GM18951 (cell line): ENCODE data around the gene SEC16A.

Source experiments
- POLR2A ChIP-seq: IDR thresholded peaks from 4 replicates; pipeline ENCODE4 v1.6.1; 2011; ENCODE audit warnings: mild to moderate bottlenecking; ENCODE audit not compliant: insufficient read length, insufficient read depth; ENCODE audit errors: extremely low read depth
- in situ Hi-C: fragments of 300-500 bp; cut with MboI; formaldehyde crosslinking; loops from one replicate; pipeline ENCODE4 v1.12.0; 2022; ENCODE audit warnings: low sequenced_read_pairs, mixed read lengths, inconsistent platforms; ENCODE audit not compliant: unreplicated experiment

SEC16A gene

GRCh38 chr9:136514022-136514714, 31.3 kb upstream of the SEC16A start:
- in situ Hi-C loops = no loop called here
- no peak for TF ChIP-seq POLR2A

GRCh38 chr9:136513191-136513590, 30.4 kb upstream of the SEC16A start:
- TF ChIP-seq POLR2A = no peak
- in situ Hi-C loops = no loop called here

GRCh38 chr9:136512651-136513071, 29.8 kb upstream of the SEC16A start:
- in situ Hi-C loops = no loop called here
- no peak for TF ChIP-seq POLR2A

DNA sequence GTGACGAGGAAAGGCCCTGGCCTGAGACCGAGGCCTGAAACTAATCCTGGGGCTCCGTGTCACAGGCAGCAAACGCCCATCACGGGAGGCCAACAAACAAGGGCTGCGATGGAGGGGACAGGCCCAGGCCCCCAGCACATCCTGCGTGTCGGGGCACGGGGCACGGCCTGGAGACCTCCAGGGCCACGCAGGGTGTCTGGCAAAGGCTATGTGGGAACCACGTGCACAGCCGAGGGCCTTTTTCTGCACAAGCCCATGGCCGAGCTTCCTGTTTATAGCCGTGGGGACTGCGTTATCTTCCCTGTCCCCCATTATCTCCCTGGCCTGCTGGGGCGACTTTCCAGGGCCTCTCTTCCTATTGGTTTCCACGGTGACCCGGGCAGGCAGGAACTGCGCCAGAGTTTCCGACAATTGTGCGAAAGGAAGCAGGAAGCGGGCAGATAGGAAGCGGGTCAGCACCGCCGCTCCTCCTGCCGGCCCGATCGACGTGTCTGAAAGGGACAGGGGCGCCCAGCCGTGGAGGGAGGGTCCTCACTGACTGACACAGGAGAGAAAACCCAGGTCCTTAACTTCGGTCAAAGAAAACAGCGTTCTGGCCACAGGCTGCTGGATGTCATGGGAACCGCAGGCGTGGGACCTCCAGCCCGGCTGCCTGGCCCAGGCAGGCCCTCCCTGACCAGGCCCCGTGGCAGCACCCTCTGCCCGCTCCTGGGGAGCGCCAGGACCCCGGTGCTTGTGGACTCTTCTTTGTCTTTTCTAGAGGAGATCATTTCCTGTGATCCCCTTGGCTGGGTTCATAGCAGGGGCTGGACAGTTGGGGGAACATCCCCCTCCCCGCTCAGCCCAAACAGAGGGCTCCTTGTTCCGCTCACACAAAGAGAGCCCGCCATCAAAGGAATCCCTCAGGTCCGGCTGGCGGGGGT, 29.1 kb upstream of the SEC16A start:
- in situ Hi-C loops = no loop called here
- TF ChIP-seq POLR2A = no peak

DNA sequence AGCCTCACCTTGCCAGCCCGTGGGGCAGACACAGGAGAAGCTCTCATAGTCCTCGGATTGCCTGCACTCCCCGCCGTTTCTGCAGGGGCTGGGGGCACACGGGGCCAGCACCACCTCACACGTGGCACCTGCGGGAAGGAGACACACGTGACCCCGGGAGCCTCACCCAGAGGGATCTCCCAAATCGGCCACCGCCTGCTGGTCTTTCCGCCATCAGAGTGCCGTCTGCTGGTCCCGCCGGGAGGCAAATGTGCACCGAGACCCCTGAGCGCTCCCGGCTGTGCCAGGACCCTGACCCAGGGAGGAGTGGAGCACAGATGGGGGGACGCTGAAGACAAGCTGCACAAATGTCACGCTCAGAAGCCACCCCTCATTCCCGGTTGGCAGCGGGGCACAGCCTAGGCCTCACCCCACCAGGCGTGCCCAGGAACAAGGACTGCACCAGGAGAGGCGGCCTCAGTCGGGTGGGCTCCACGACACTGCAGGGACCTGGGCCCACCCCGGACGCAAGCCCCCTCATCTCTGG, 28.4 kb upstream of the SEC16A start:
- no peak for TF ChIP-seq POLR2A
- in situ Hi-C loops = no loop called here

DNA sequence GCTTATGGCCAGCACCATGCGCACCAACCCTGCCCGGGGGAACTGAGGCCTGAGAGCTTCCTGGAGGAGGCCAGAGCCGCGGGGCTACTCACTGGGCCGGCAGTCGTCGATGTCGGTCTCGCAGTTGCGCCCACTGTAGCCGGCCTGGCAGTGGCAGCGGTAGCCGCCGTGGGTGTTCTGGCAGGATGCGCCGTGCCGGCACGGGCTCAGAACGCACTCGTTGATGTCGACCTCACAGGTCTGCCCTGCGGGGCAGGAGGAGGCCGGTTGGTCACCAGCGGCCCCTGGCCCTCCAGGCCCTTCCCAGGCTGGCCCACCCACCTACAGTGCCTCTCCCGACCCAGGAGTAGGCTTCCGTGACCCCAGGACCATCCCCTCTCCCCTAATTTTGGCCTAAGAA, 27.7 kb upstream of the SEC16A start:
- in situ Hi-C loops = no loop called here
- no peak for TF ChIP-seq POLR2A

DNA sequence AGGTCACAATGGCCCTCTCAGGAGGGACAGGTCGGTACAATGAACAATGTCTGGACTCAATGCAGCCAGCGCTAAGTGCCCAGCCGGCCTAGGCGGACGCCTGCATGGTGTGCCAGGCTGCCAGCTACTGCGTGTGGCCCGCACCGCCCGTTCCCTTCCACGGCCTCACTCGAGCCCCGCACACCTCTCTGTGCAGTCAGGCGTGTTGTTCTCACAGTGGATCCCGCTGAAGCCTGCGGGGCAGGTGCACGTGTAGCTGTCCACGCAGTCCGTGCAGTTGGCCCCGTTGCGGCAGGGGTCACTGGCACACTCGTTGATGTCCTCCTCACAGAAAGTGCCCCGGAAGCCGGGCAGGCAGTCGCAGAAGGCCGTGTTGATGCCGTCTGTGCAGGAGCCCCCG, 26.7 kb upstream of the SEC16A start:
- no peak for TF ChIP-seq POLR2A
- in situ Hi-C loops = no loop called here

DNA sequence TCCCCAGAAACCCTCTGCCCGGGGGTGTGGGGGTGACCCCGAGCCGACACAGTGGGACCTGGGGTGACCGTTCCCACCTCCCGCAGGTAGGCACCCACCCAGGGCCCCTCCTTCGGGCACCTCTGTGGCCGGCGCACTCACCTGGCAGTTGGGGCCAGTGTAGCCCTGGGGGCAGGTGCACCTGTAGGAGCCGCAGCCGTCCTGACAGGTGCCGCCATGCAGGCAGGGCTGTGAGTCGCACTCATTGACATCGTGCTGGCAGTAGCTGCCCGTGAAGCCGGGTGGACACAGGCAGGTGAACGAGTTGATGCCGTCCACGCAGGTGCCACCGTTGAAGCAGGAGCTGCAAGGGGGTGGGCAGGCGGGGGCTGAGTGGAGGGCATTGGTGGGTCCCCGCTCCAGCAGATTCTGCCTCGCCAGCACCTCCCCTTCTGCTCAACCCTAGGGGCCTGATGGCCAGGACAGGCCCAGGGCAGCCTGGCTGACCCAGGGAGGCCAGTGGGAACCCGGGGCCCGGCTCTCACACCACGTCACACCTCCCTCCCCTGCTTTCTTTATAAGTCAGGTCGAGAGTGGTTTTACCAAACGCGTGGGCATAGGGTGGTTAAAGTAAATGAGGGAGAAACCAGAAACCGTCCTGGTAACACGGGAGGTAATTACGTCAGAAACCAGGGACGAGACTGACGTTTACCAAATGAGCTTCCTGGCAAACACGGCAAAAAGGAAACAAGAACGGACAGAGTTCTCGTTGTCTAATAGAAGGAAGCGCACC, 26.1 kb upstream of the SEC16A start:
- TF ChIP-seq POLR2A = no peak
- in situ Hi-C loops = no loop called here

DNA sequence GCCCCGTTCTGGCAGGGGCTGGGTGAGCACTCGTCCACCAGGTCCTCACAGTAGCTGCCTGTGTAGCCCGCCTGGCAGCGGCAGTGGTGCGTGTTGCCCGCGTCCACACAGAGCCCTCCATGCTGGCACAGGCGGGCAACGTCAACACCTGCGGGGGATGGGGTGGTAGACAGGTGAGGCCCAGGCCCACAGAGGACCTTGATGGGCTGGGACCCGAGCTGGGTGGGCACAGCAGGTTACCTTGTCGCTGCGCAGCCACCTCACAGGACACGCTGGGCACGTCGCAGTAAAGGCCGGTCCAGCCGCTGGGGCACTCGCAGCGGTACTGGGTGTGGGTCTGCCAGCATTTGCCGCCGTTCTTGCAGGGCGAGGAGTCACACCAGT, 25.1 kb upstream of the SEC16A start:
- in situ Hi-C loops = no loop called here

DNA sequence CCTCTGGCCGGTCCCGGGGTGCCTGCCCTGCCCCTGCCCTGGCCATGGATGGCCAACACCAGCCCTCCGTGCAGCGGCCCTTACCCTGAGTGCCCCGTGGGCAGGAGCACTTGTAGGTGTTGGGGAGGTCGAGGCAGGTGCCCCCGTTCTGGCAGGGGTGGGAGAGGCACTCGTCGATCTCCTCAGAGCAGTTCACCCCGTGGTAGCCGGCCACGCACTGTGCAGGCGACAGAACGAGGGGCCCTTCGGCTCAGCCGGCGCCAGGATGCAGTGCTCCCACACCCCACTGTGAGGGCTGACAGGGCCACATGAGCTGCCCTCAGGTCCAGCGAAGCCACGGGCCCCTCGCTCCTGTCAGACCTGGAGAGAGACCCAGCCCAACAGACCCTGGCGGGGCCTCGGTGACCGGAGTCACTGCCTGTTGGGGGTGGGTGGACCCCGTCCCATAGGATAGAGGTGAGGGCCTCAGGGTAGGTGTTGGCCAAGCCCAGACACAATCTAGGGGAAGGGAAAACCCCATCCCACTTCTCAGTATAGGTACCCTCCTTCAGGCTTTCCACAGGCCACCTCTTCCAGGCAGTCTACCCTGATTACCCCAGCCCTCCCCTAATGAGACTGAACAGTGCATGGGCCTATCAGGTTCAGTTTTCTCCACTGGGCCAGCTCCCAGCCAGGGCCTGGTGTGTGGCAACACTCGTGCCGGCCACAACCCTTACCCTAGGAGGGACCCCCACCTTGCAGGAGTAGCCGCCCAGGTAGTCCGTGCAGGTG, 24.6 kb upstream of the SEC16A start:
- in situ Hi-C loops = no loop called here
- no peak for TF ChIP-seq POLR2A

More for the DNA sequence above, 25.1 kb upstream of the SEC16A start:
- TF ChIP-seq POLR2A = no peak

- in situ Hi-C loops = no loop called here
These were observed 23.6 kb upstream of the SEC16A start for GRCh38 chr9:136506425-136506824.

GRCh38 chr9:136505406-136506403, 22.9 kb upstream of the SEC16A start:
- in situ Hi-C loops = no loop called here

More at GRCh38 chr9:136506425-136506824, 23.6 kb upstream of the SEC16A start:
- no peak for TF ChIP-seq POLR2A

More at GRCh38 chr9:136505406-136506403, 22.9 kb upstream of the SEC16A start:
- TF ChIP-seq POLR2A = no peak
